Endothelial cell of umbilical vein (primary cell): ENCODE data around the gene ABLIM1. TPM values are rescaled to one million over a fixed set of nuclear protein-coding genes. Genes with fewer than 3 reads are reported as not detected.

Experiments used
- BruUV-seq: library from RNA; stranded (reverse); fragments of 400-500 nt; replicated peaks from 2 replicates; lab custom pipeline; 2021; lab: Mats Ljungman, UMichigan
- CTCF ChIA-PET: fragments of 300-600, 350-600 bp; sonication (Branson Sonifier 250); formaldehyde crosslinking; loops from one replicate; lab custom pipeline; 2021; ENCODE audit warnings: antibody characterized with exemption, inconsistent platforms; lab: Charles Lee
- POLR2A ChIA-PET: fragments of 300-600, 350-600 bp; sonication (Branson Sonifier 250); formaldehyde crosslinking; loops from one replicate; lab custom pipeline; 2021; ENCODE audit warnings: antibody characterized with exemption, inconsistent platforms; lab: Charles Lee
- DNase-seq: peaks from one replicate; pipeline ENCODE4 v3.0.0-alpha.2; 2011; ENCODE audit warnings: low read depth, low spot score
- FAIRE-seq: peaks from 2 replicates; lab custom pipeline; 2011; peaks lifted over from hg19 to GRCh38; lab: Jason Lieb, UNC
- H2AFZ ChIP-seq: 2 replicates; pipeline ENCODE4 v1.6.0; 2012; ENCODE audit warnings: low read depth, low read length, control low read depth, inconsistent platforms
- H3K27ac ChIP-seq: 2 replicates; pipeline ENCODE4 v1.5.1; 2011; ENCODE audit warnings: low read depth, mild to moderate bottlenecking, control low read depth, low read length, moderate library complexity; ENCODE audit not compliant: insufficient read depth
- H3K27me3 ChIP-seq, 2 experiments: 2 replicates each; pipeline versions ENCODE4 v1.6.0 to v1.6.1; 2011; ENCODE audit warnings: low read length in 2 of 2, mixed read lengths in 1 of 2; ENCODE audit not compliant: control insufficient read depth in 2 of 2, insufficient read depth in 2 of 2
- H3K36me3 ChIP-seq, 2 experiments: 2 replicates in 1 of 2; 3 replicates in 1 of 2; pipeline ENCODE4 v1.5.1; 2011; ENCODE audit warnings: low read length in 2 of 2, mild to moderate bottlenecking in 1 of 2, moderate library complexity in 1 of 2; ENCODE audit not compliant: control insufficient read depth in 2 of 2, insufficient read depth in 2 of 2; ENCODE audit errors: extremely low read depth in 1 of 2
- H3K4me1 ChIP-seq: 3 replicates; pipeline ENCODE4 v1.5.1; 2011; ENCODE audit warnings: mild to moderate bottlenecking, low read length; ENCODE audit not compliant: control insufficient read depth, insufficient read depth; ENCODE audit errors: extremely low read depth
- H3K4me2 ChIP-seq: 2 replicates; pipeline ENCODE4 v1.6.1; 2011; ENCODE audit warnings: low read length, control low read depth, mixed read lengths; ENCODE audit not compliant: insufficient read depth
- H3K4me3 ChIP-seq, 3 experiments: fragments of 200-600 bp in 1 of 3; sonication (generic), shearing (Covaris generic) in 1 of 3; replicated peaks in 1 of 3; 2 replicates each; pipeline ENCODE4 v1.5.1; 2011 to 2016; ENCODE audit warnings: control low read depth in 3 of 3, low read length in 3 of 3, mild to moderate bottlenecking in 2 of 3, inconsistent platforms in 1 of 3, low read depth in 1 of 3, moderate library complexity in 1 of 3; ENCODE audit not compliant: insufficient read depth in 1 of 3
- H3K79me2 ChIP-seq: 2 replicates; pipeline ENCODE4 v1.6.0; 2012; ENCODE audit warnings: low read length, inconsistent platforms; ENCODE audit not compliant: control insufficient read depth, insufficient read depth
- H3K9ac ChIP-seq: replicated peaks from 2 replicates; pipeline ENCODE3; 2011; ENCODE audit warnings: low read length, control low read depth; ENCODE audit not compliant: insufficient read depth; ENCODE audit errors: extremely low read depth
- H3K9me1 ChIP-seq: replicated peaks from 3 replicates; pipeline ENCODE4 v1.6.0; 2011; ENCODE audit warnings: mild to moderate bottlenecking, low read length; ENCODE audit not compliant: control insufficient read depth, insufficient read depth; ENCODE audit errors: extremely low read depth
- H3K9me3 ChIP-seq: replicated peaks from 2 replicates; pipeline ENCODE4 v1.5.1; 2012; ENCODE audit warnings: low read length, inconsistent platforms; ENCODE audit not compliant: control insufficient read depth, insufficient read depth
- H4K20me1 ChIP-seq: replicated peaks from 2 replicates; pipeline ENCODE3; 2011; ENCODE audit warnings: mild to moderate bottlenecking, low read length; ENCODE audit not compliant: control insufficient read depth, insufficient read depth; ENCODE audit errors: extremely low read depth
- EZH2 ChIP-seq: IDR thresholded peaks from 2 replicates; pipeline ENCODE4 v1.6.1; 2012; ENCODE audit warnings: borderline replicate concordance, low read depth, mild to moderate bottlenecking, moderate library complexity, low read length, inconsistent platforms; ENCODE audit not compliant: severe bottlenecking
- GATA2 ChIP-seq: IDR thresholded peaks from 2 replicates; pipeline ENCODE4 v1.7.0; 2011; ENCODE audit warnings: low read depth, mild to moderate bottlenecking, moderate library complexity, mixed read lengths, low read length; ENCODE audit not compliant: insufficient read length, insufficient read depth
- MYC ChIP-seq: IDR thresholded peaks from one replicate; pipeline ENCODE4 v1.6.1; 2011; ENCODE audit warnings: mild to moderate bottlenecking, low read depth, low read length
- POLR2A ChIP-seq: IDR thresholded peaks from 2 replicates; pipeline ENCODE4 v1.6.1; 2012; ENCODE audit warnings: low read depth, mild to moderate bottlenecking, control low read depth, low read length
- POLR2AphosphoS5 ChIP-seq: IDR thresholded peaks from 2 replicates; pipeline ENCODE4 v1.6.1; 2012; ENCODE audit warnings: low read depth, mild to moderate bottlenecking, control low read depth, low read length, moderate library complexity; ENCODE audit not compliant: insufficient read depth
- dilution Hi-C: fragments of 300-500 bp; cut with MboI; formaldehyde crosslinking; loops from one replicate; pipeline ENCODE4 v1.15.0; 2019; ENCODE audit warnings: low sequenced_read_pairs; ENCODE audit not compliant: extremely low pct_ligation_motif_present
- intact Hi-C: fragments of 100-400 bp; cut with micrococcal nuclease; formaldehyde crosslinking; loops from one replicate; pipeline ENCODE4 v1.10.0; 2022
- polyA plus RNA-seq, 4 experiments: library from polyadenylated mRNA; depleted of rRNA in 3 of 4; stranded (reverse) in 3 of 4; unstranded in 1 of 4; fragments of >200 nt; gene quantifications; 2 replicates each; pipeline versions ENCODE4 v1.2.1 to v1.2.3, GENCODE V29; 2011 to 2012; ENCODE audit warnings: missing spikeins in 1 of 4
- total RNA-seq: library from RNA; stranded (reverse); gene quantifications from 2 replicates; pipeline ENCODE4 v1.2.3, GENCODE V29; 2021
- TF ChIP-seq, protein P1 (sequence below): IDR thresholded peaks from 2 replicates; pipeline ENCODE4 v1.6.1; 2011; ENCODE audit not compliant: insufficient read depth, insufficient read length
- TF ChIP-seq, protein P2 (sequence below), 2 donors: IDR thresholded peaks; 1 replicate in 1 of 2; 2 replicates in 1 of 2; pipeline ENCODE4 v1.5.1; 2011; ENCODE audit warnings: low read length in 2 of 2, mild to moderate bottlenecking in 2 of 2, moderate library complexity in 2 of 2, control low read depth in 1 of 2, inconsistent platforms in 1 of 2, low read depth in 1 of 2; ENCODE audit not compliant: insufficient read depth in 1 of 2; ENCODE audit errors: extremely low read depth in 1 of 2

The ABLIM1 gene
- total and polyA plus RNA-seq, 2 donors (not counting 3 experiments of a cell fraction or from before 2014, with no cell fraction given) = 128 to 235 TPM

DNA sequence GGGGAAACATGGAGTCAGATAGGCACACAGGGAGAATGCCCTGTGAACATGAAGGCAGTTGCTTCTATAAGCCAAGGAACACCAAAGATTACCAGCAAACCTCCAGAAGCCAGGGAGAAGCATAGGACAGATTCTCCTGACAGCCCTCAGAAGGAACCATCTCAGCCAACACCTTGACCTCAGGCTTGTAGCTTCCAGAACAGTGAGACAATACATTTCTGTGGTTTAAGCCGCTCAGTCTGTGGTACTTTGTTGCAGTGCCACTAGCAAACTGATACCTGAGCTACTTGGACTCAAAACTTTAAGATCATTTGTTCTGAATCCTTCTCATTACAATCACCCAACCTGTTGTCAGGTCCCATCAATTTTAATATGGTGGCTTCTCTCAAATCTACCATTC, 31.2 kb downstream of the ABLIM1 start:
- DNase-seq (no peak), FAIRE-seq (no peak)
- Histone ChIP-seq H2AFZ (no peak overlapping the region), H3K9ac (no peak overlapping the region), H3K9me3 (no peaks in the 10 kb centered on the region), H3K4me3 (no peak overlapping the region), H3K36me3 (peaks cover 0 to 3% of the 10 kb centered on the region in 2 experiments), H3K4me1 (peaks cover 23% of the 10 kb centered on the region), H3K27me3 (no peaks in the 10 kb centered on the region), H4K20me1 (no peaks in the 10 kb centered on the region), H3K79me2 (no peaks in the 10 kb centered on the region), H3K9me1 (no peaks in the 10 kb centered on the region), H3K27ac (no peak overlapping the region), H3K4me2 (no peak overlapping the region)
- POLR2A ChIA-PET = no interaction called here
- no peak for TF ChIP-seq GATA2
- TF ChIP-seq, protein P1, sequence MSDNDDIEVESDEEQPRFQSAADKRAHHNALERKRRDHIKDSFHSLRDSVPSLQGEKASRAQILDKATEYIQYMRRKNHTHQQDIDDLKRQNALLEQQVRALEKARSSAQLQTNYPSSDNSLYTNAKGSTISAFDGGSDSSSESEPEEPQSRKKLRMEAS = no peak
- TF ChIP-seq POLR2A = no peak
- no peak for TF ChIP-seq EZH2
- no peak for TF ChIP-seq MYC
- TF ChIP-seq, protein P2, sequence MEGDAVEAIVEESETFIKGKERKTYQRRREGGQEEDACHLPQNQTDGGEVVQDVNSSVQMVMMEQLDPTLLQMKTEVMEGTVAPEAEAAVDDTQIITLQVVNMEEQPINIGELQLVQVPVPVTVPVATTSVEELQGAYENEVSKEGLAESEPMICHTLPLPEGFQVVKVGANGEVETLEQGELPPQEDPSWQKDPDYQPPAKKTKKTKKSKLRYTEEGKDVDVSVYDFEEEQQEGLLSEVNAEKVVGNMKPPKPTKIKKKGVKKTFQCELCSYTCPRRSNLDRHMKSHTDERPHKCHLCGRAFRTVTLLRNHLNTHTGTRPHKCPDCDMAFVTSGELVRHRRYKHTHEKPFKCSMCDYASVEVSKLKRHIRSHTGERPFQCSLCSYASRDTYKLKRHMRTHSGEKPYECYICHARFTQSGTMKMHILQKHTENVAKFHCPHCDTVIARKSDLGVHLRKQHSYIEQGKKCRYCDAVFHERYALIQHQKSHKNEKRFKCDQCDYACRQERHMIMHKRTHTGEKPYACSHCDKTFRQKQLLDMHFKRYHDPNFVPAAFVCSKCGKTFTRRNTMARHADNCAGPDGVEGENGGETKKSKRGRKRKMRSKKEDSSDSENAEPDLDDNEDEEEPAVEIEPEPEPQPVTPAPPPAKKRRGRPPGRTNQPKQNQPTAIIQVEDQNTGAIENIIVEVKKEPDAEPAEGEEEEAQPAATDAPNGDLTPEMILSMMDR (IDR thresholded peaks at IDR 0.05; ENCODE audit: extremely low read depth in 1 of 2, insufficient read depth in 1 of 2, low read depth in 1 of 2, low read length in 2 of 2) = no peak
- TF ChIP-seq POLR2AphosphoS5 = no peak
- intact Hi-C loops = no loop called here
- no TSS peak for BruUV-seq
- CTCF ChIA-PET = interaction anchor here (1.7 kb wide), 1 partner anchor 21 kb away, joined by 3 read pairs; no protein-coding TSS in a partner anchor
- dilution Hi-C loops = no loop called here
